MCF 10A (cell line): ENCODE measurements around the gene PKD1. TPM values are rescaled to one million over a fixed set of nuclear protein-coding genes. Genes with fewer than 3 reads are reported as not detected.

ENCODE experiments used
- BruUV-seq: library from RNA; stranded (reverse); fragments of 400-500 nt; replicated peaks from 2 replicates; lab custom pipeline; 2021; lab: Mats Ljungman, UMichigan
- CTCF ChIA-PET: fragments of 300-600 bp; sonication (Branson Sonifier 250); formaldehyde crosslinking; extraction: SDS; loops from one replicate; lab custom pipeline; 2021; ENCODE audit warnings: antibody characterized with exemption, inconsistent platforms; lab: Yijun Ruan, JAX
- POLR2A ChIA-PET: fragments of 300-600, 350-650 bp; sonication (Branson Sonifier 250); formaldehyde crosslinking; extraction: SDS; loops from one replicate; lab custom pipeline; 2020; ENCODE audit warnings: antibody characterized with exemption, inconsistent platforms; lab: Yijun Ruan, JAX
- DNase-seq: peaks from one replicate; pipeline ENCODE4 v3.0.0-alpha.2; 2018; ENCODE audit not compliant: unreplicated experiment
- H3K27ac Mint-ChIP-seq: one replicate; pipeline ENCODE4 v1.8.0; 2022; ENCODE audit warnings: mild to moderate bottlenecking, low read depth, mixed read lengths; ENCODE audit not compliant: unreplicated experiment
- H3K27me3 Mint-ChIP-seq: one replicate; pipeline ENCODE4 v1.8.0; 2022; ENCODE audit warnings: mixed read lengths; ENCODE audit not compliant: insufficient read depth, unreplicated experiment
- H3K36me3 Mint-ChIP-seq: one replicate; pipeline ENCODE4 v1.8.0; 2022; ENCODE audit warnings: mild to moderate bottlenecking, moderate library complexity, mixed read lengths; ENCODE audit not compliant: insufficient read depth, unreplicated experiment
- H3K4me1 Mint-ChIP-seq: one replicate; pipeline ENCODE4 v1.8.0; 2022; ENCODE audit warnings: mixed read lengths; ENCODE audit not compliant: insufficient read depth, unreplicated experiment
- H3K4me3 Mint-ChIP-seq: one replicate; pipeline ENCODE4 v1.8.0; 2022; ENCODE audit warnings: mild to moderate bottlenecking, moderate library complexity, mixed read lengths; ENCODE audit not compliant: unreplicated experiment
- H3K9me3 Mint-ChIP-seq: one replicate; pipeline ENCODE4 v1.8.0; 2022; ENCODE audit warnings: mixed read lengths; ENCODE audit not compliant: unreplicated experiment
- CTCF ChIP-seq: fragments of 200-600 bp; IDR thresholded peaks from one replicate; pipeline ENCODE4 v1.8.0; 2022; ENCODE audit warnings: antibody characterized with exemption, mild to moderate bottlenecking; ENCODE audit not compliant: unreplicated experiment
- intact Hi-C: fragments of 100-400 bp; cut with micrococcal nuclease; formaldehyde crosslinking; loops from 2 replicates; pipeline ENCODE4 v1.14.1; 2022
- total RNA-seq: library from RNA; stranded (reverse); gene quantifications from 2 replicates; pipeline ENCODE4 v1.2.3, GENCODE V29; 2022

The PKD1 gene
- total RNA-seq, 1 experiment from 2014 or later: 187 TPM

DNA sequence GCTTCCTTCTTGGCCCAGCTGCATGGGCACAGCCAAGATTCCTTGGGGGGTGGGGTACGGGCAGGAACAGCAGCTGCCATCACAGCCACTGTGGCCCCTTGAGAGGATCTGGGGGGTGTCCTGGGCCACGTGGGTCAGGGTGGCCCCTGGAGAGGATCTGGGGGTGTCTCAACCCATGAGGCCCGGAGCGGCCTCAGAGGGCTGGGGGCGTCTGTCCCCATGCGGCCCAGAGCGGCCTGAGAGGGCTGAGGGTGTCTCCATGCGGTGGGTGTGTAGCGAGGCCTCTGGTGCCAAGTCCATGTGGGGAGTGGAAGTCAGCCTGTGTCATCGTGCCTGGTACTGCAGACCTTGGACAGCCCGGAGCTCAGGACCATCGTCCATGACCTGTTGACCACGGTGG lies 74.2 kb downstream of the PKD1 start:
- no peak for TF ChIP-seq CTCF
- Mint-ChIP-seq H3K9me3 (no peaks in the 10 kb centered on the region), H3K27me3 (no peaks in the 10 kb centered on the region), H3K4me1 (no peaks in the 10 kb centered on the region), H3K27ac (no peak overlapping the region), H3K4me3 (no peak overlapping the region), H3K36me3 (peaks cover 25% of the 10 kb centered on the region)
- no peak for DNase-seq
- intact Hi-C loops: no loop called here
- BruUV-seq: no TSS peak
- CTCF ChIA-PET: no interaction called here
- POLR2A ChIA-PET: interaction anchor here (1.0 to 2.1 kb wide), 2 partner anchors 14 to 17 kb away, joined by 3 to 6 read pairs; partner anchors contain the start of genes NTHL1 and TSC2

GRCh38 chr16:2061023-2061422 lies 74.7 kb downstream of the PKD1 start:
- intact Hi-C loops: no loop called here
- H3K27me3 Mint-ChIP-seq: no peaks in the 10 kb centered on the region
- TF ChIP-seq CTCF: no peak
- BruUV-seq: no TSS peak
- H3K36me3 Mint-ChIP-seq: peaks cover 25% of the 10 kb centered on the region
- H3K9me3 Mint-ChIP-seq: no peaks in the 10 kb centered on the region
- no peak overlapping the region for H3K4me3 Mint-ChIP-seq
- DNase-seq: no peak
- ChIA-PET CTCF (no interaction called here), POLR2A (interaction anchor here (1.0 to 2.1 kb wide), 2 partner anchors 13 to 17 kb away, joined by 3 to 6 read pairs; partner anchors contain the start of genes NTHL1 and TSC2)
- H3K27ac Mint-ChIP-seq: no peak overlapping the region
- no peaks in the 10 kb centered on the region for H3K4me1 Mint-ChIP-seq

DNA sequence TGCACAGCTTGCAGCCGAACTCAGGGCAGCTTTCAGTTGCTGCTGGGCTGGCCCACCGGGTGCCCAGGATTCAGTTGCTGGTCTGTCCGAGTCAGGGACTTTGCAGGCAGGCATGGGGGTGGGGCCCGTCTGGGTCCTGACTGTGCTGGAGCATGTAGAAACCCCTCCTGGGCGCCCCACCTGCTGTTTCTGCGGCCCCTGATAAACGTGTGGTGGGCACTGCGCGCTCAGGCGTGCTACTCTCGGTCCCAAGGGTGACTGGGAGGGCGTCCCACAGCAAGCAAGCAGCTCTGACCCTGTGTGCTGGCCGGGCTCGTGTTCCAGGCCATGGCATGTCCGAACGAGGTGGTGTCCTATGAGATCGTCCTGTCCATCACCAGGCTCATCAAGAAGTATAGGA lies 75.4 kb downstream of the PKD1 start:
- Mint-ChIP-seq H3K27me3 (no peaks in the 10 kb centered on the region), H3K9me3 (no peaks in the 10 kb centered on the region), H3K4me3 (no peak overlapping the region), H3K36me3 (peaks cover 28% of the 10 kb centered on the region), H3K27ac (no peak overlapping the region), H3K4me1 (no peaks in the 10 kb centered on the region)
- no TSS peak for BruUV-seq
- TF ChIP-seq CTCF: no peak
- ChIA-PET CTCF (no interaction called here), POLR2A (interaction anchor here (0.7 to 2.1 kb wide), 3 partner anchors 13 to 64 kb away, joined by 3 to 6 read pairs (median 5); partner anchors contain the start of genes NTHL1 and TSC2)
- DNase-seq: no peak
- intact Hi-C loops: no loop called here

- no peak overlapping the region for H3K27ac Mint-ChIP-seq
- BruUV-seq: no TSS peak
- no peaks in the 10 kb centered on the region for H3K27me3 Mint-ChIP-seq
- H3K9me3 Mint-ChIP-seq: no peaks in the 10 kb centered on the region
- DNase-seq: no peak
- H3K4me1 Mint-ChIP-seq: no peaks in the 10 kb centered on the region
- POLR2A ChIA-PET: no interaction called here
- no peak for TF ChIP-seq CTCF
- CTCF ChIA-PET: interaction anchor here (0.6 kb wide), 1 partner anchor 1273 kb away, joined by 3 read pairs; no protein-coding TSS in a partner anchor
- peaks cover 28% of the 10 kb centered on the region for H3K36me3 Mint-ChIP-seq
- intact Hi-C loops: no loop called here
- no peak overlapping the region for H3K4me3 Mint-ChIP-seq
Measured at GRCh38 chr16:2058872-2059271, 76.8 kb downstream of the PKD1 start.
